Liver (tissue), 9 donors: ENCODE results near the gene BCL2L1. TPM values are rescaled to one million over a fixed set of nuclear protein-coding genes. Genes with fewer than 3 reads are reported as not detected.

Experiments
- DNase-seq: peaks from one replicate; pipeline ENCODE4 v3.0.0-alpha.2; 2017; ENCODE audit warnings: low spot score
- H3K27ac ChIP-seq, 2 donors: one replicate each; pipeline ENCODE4 v1.7.0; 2013; ENCODE audit warnings: inconsistent platforms in 2 of 2, low read length in 2 of 2, control low read depth in 1 of 2, low read depth in 1 of 2, mild to moderate bottlenecking in 1 of 2
- H3K27me3 ChIP-seq, 4 donors: one replicate each; pipeline versions ENCODE4 v1.6.1 to v1.7.0; 2013; ENCODE audit warnings: low read length in 3 of 4, inconsistent platforms in 1 of 4, mild to moderate bottlenecking in 1 of 4, moderate library complexity in 1 of 4; ENCODE audit not compliant: control insufficient read depth in 4 of 4, insufficient read depth in 4 of 4
- H3K36me3 ChIP-seq, 4 donors: one replicate each; pipeline versions ENCODE4 v1.6.1 to v1.7.0; 2013; ENCODE audit warnings: low read length in 3 of 4, mild to moderate bottlenecking in 3 of 4, low read depth in 1 of 4, moderate library complexity in 1 of 4; ENCODE audit not compliant: control insufficient read depth in 4 of 4, insufficient read depth in 3 of 4
- H3K4me1 ChIP-seq, 4 donors: one replicate each; pipeline versions ENCODE4 v1.6.1 to v1.7.0; 2013; ENCODE audit warnings: low read length in 3 of 4, mild to moderate bottlenecking in 3 of 4, moderate library complexity in 1 of 4; ENCODE audit not compliant: control insufficient read depth in 4 of 4, insufficient read depth in 4 of 4
- H3K4me3 ChIP-seq, 3 donors: one replicate each; pipeline versions ENCODE4 v1.6.1 to v1.7.0; 2013; ENCODE audit warnings: low read length in 3 of 3, control low read depth in 1 of 3, low read depth in 1 of 3, mild to moderate bottlenecking in 1 of 3
- H3K9ac ChIP-seq, 2 donors: one replicate each; pipeline ENCODE4 v1.7.0; 2013; ENCODE audit warnings: low read length in 2 of 2, mild to moderate bottlenecking in 2 of 2, moderate library complexity in 2 of 2, control low read depth in 1 of 2, low read depth in 1 of 2
- H3K9me3 ChIP-seq, 4 donors: one replicate each; pipeline versions ENCODE4 v1.6.1 to v1.7.0; 2013; ENCODE audit warnings: low read length in 3 of 4; ENCODE audit not compliant: control insufficient read depth in 4 of 4
- EGR1 ChIP-seq, 2 donors: IDR thresholded peaks; 2 replicates each; pipeline ENCODE4 v1.6.1; 2016 to 2018; ENCODE audit warnings: antibody characterized with exemption in 2 of 2, low read depth in 2 of 2
- FOXA2 ChIP-seq: IDR thresholded peaks from 2 replicates; pipeline ENCODE4 v1.6.1; 2016; ENCODE audit warnings: antibody characterized with exemption
- HNF4A ChIP-seq, 2 donors: conservative IDR thresholded peaks; 2 replicates each; pipeline ENCODE4 v1.6.1; 2016; ENCODE audit warnings: antibody characterized with exemption in 2 of 2, mild to moderate bottlenecking in 2 of 2
- HNF4G ChIP-seq: IDR thresholded peaks from 2 replicates; pipeline ENCODE4 v1.6.1; 2016; ENCODE audit warnings: antibody characterized with exemption
- JUND ChIP-seq, 2 donors: IDR thresholded peaks; 2 replicates each; pipeline ENCODE4 v1.6.1; 2016; ENCODE audit warnings: antibody characterized with exemption in 2 of 2
- RAD21 ChIP-seq, 2 donors: IDR thresholded peaks; 2 replicates each; pipeline ENCODE4 v1.6.1; 2016; ENCODE audit warnings: antibody characterized with exemption in 2 of 2, mild to moderate bottlenecking in 2 of 2
- RXRA ChIP-seq, 2 donors: IDR thresholded peaks; 2 replicates each; pipeline ENCODE4 v1.6.1; 2017 to 2018; ENCODE audit warnings: antibody characterized with exemption in 2 of 2, mild to moderate bottlenecking in 1 of 2
- SP1 ChIP-seq: IDR thresholded peaks from 2 replicates; pipeline ENCODE4 v1.6.1; 2018; ENCODE audit warnings: antibody characterized with exemption, mild to moderate bottlenecking
- WGBS: extraction: QIAGEN DNeasy Blood & Tissue Kit; methylation state at CpG from one replicate; pipeline ENCODE4 v1.1.7; 2013; 5-methylcytosine and 5-hydroxymethylcytosine counted together
- polyA plus RNA-seq, 2 donors: library from polyadenylated mRNA; stranded (reverse) in 1 of 2; unstranded in 1 of 2; fragments of 200-250 nt in 1 of 2; fragments of >200 nt in 1 of 2; fragmentation: Nextera tagmentation in 1 of 2; extraction: Ambion mirVana in 1 of 2; gene quantifications; one replicate each; pipeline versions ENCODE4 v1.2.1 to v1.2.3, GENCODE V29; 2013 to 2015
- total RNA-seq, 2 donors: library from RNA; depleted of rRNA; stranded (reverse); fragments of >200 nt; gene quantifications; one replicate each; pipeline ENCODE4 v1.2.3, GENCODE V29; 2014
- TF ChIP-seq, protein P1 (sequence below): IDR thresholded peaks from 2 replicates; pipeline ENCODE4 v1.6.1; 2016; ENCODE audit warnings: antibody characterized with exemption, mild to moderate bottlenecking
- TF ChIP-seq, protein P2 (sequence below): IDR thresholded peaks from 2 replicates; pipeline ENCODE4 v1.6.1; 2016; ENCODE audit warnings: antibody characterized with exemption
- donor health status: healthy.
- donor health status: healthy.
- donor health status: healthy.
- donor health status: healthy.
- donor health status: healthy.

BCL2L1 gene
- total and polyA plus RNA-seq, 4 donors, result 29.7 to 124 (median 46.0) TPM

DNA sequence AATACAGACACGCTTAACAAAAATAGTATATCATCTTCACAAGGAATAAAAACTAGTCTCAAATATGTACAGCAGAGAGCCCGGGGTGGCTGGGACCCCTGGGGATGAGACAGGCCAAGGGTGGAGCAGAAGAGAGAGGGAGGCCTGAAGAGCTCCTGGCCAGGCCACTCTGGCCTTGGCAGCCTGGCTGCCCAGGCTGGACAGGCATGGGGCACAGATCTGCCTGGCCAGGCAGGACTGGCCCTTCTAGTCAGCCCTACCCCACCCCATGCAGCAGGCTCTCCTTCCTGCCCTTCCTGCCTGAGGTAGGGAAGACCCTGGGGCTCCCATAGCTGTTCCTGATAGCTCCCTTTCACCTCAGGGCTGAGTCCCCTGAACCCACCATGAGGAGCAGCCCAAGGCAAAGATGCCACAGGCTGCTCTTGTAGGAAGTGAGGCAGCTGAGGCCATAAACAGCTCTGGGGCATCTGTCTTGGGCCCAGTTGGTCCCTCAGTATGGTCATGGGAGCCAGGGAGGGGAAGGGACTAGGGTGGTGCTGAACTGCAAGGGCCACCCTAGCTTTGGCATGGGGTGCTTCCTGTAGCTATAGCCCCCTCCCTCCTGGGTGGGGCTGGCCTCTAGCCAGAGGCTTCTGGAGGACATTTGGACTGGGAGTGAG is 57.8 kb downstream of the BCL2L1 start:
- WGBS, result 32% methylated on average over 2 of the region's 2 CpGs
- peaks cover 12 to 59% (median 49%) of the 10 kb centered on the region in 4 donors for H3K4me1 ChIP-seq
- no peak for TF ChIP-seq JUND (IDR thresholded peaks at IDR 0.05)
- TF ChIP-seq, protein P1, sequence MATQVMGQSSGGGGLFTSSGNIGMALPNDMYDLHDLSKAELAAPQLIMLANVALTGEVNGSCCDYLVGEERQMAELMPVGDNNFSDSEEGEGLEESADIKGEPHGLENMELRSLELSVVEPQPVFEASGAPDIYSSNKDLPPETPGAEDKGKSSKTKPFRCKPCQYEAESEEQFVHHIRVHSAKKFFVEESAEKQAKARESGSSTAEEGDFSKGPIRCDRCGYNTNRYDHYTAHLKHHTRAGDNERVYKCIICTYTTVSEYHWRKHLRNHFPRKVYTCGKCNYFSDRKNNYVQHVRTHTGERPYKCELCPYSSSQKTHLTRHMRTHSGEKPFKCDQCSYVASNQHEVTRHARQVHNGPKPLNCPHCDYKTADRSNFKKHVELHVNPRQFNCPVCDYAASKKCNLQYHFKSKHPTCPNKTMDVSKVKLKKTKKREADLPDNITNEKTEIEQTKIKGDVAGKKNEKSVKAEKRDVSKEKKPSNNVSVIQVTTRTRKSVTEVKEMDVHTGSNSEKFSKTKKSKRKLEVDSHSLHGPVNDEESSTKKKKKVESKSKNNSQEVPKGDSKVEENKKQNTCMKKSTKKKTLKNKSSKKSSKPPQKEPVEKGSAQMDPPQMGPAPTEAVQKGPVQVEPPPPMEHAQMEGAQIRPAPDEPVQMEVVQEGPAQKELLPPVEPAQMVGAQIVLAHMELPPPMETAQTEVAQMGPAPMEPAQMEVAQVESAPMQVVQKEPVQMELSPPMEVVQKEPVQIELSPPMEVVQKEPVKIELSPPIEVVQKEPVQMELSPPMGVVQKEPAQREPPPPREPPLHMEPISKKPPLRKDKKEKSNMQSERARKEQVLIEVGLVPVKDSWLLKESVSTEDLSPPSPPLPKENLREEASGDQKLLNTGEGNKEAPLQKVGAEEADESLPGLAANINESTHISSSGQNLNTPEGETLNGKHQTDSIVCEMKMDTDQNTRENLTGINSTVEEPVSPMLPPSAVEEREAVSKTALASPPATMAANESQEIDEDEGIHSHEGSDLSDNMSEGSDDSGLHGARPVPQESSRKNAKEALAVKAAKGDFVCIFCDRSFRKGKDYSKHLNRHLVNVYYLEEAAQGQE, result peak; percentile 10
- H3K27ac ChIP-seq, result peak overlapping the region; percentile 70 to 75
- H3K9me3 ChIP-seq, result no peaks in the 10 kb centered on the region
- H3K4me3 ChIP-seq, result no peak overlapping the region
- no peaks in the 10 kb centered on the region for H3K36me3 ChIP-seq
- no peak overlapping the region for H3K9ac ChIP-seq
- DNase-seq, result no peak
- H3K27me3 ChIP-seq, result no peaks in the 10 kb centered on the region

DNA sequence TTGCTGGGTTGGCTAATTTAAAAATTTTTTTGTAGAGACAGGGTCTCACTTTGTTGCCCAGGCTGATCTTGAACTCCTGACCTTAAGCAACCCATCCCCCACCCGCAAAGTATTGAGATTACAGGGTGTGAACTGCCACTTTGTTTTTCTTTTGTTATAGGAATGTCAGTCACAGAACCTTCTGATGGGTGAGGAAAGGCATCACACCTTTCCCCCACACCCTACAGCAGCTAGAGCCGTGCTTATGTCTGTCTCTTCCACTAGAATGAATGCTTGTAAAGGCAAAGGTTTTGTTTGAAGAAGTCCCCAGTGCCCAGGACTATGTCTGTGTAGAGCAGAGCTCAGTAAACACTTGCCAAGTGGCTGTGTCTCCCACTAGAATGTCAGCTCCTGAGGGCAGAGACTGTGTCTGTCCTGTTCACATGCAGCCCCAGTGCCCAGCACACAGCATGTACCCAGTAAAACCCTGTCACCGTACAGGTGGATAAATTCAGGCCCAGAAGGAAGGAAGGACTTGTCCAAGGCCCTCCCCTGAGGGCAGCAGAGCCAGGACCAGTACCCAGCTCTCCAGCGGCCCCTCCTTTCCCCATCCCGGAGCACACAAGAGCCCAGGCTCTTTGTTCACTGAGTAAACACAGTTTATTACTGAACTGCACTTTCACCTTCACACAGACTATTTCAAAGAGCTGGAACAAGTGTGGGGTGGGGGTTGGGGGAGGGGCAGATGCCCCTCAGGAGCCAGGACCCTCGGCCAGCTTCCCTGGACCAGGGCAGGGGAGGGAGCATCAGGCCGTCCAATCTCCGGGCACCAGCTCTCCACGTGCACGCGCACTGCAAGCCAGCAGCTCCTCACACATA is 58.6 kb downstream of the BCL2L1 start:
- Histone ChIP-seq H3K36me3 (no peaks in the 10 kb centered on the region), H3K27me3 (no peaks in the 10 kb centered on the region), H3K4me1 (peaks cover 12 to 57% (median 48%) of the 10 kb centered on the region in 4 donors), H3K9ac (no peak overlapping the region), H3K9me3 (no peaks in the 10 kb centered on the region), H3K27ac (peak overlapping the region; percentile 70 to 75), H3K4me3 (no peak overlapping the region)
- TF ChIP-seq RAD21 (IDR thresholded peaks at IDR 0.05), result peak in 1 of 2 donors; percentile 53
- TF ChIP-seq SP1, result peak; percentile 67
- TF ChIP-seq, protein P1, result no peak
- no peak for TF ChIP-seq HNF4G
- peak; percentile 44 to 47 for TF ChIP-seq RXRA (IDR thresholded peaks at IDR 0.05)
- TF ChIP-seq EGR1 (IDR thresholded peaks at IDR 0.05; ENCODE audit: low read depth in 2 of 2), result no peak
- peak; percentile 42 to 45 for TF ChIP-seq HNF4A (conservative IDR thresholded peaks at IDR 0.05)
- TF ChIP-seq, protein P2, sequence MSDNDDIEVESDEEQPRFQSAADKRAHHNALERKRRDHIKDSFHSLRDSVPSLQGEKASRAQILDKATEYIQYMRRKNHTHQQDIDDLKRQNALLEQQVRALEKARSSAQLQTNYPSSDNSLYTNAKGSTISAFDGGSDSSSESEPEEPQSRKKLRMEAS, result no peak
- TF ChIP-seq FOXA2, result peak; percentile 66
- 25% methylated on average over 11 of the region's 11 CpGs for WGBS
- no peak for DNase-seq
